IMR-90 (cell line): ENCODE results near the gene PEAK3. TPM values are rescaled to one million over a fixed set of nuclear protein-coding genes. Genes with fewer than 3 reads are reported as not detected.

ENCODE experiments used
- ATAC-seq: fragments of 200-7000 bp; cut with Tn5 transposase; 2 replicates; pipeline ENCODE4 v1.9.1; 2020; ENCODE audit warnings: low read depth, mild to moderate bottlenecking, moderate library complexity
- BruUV-seq: library from RNA; stranded (reverse); fragments of 400-500 nt; replicated peaks from 2 replicates; lab custom pipeline; 2021; lab: Mats Ljungman, UMichigan
- CTCF ChIA-PET: fragments of 300-600 bp; formaldehyde crosslinking; extraction: SDS; loops from one replicate; lab custom pipeline; 2021; ENCODE audit warnings: antibody characterized with exemption; lab: Yijun Ruan, JAX
- POLR2A ChIA-PET: fragments of 300-600 bp; sonication (Branson Sonifier 250); formaldehyde crosslinking; loops from one replicate; lab custom pipeline; 2022; ENCODE audit warnings: antibody characterized with exemption; ENCODE audit not compliant: unreplicated experiment; lab: Charles Lee
- DNase-seq: peaks from one replicate; pipeline ENCODE4 v3.0.0; 2013
- H2AFZ ChIP-seq: replicated peaks from 2 replicates; pipeline ENCODE3; 2013; ENCODE audit warnings: low read length, mild to moderate bottlenecking; ENCODE audit not compliant: poor library complexity
- H2AK5ac ChIP-seq: 2 replicates; pipeline ENCODE4 v1.6.1; 2013; ENCODE audit warnings: low read depth, low read length, inconsistent platforms
- H2AK9ac ChIP-seq: replicated peaks from 2 replicates; pipeline ENCODE3; 2013; ENCODE audit warnings: mild to moderate bottlenecking, low read depth, low read length, moderate library complexity; ENCODE audit not compliant: poor library complexity
- H2BK120ac ChIP-seq: 2 replicates; pipeline ENCODE4 v1.6.1; 2013; ENCODE audit warnings: low read depth, low read length, inconsistent platforms
- H2BK15ac ChIP-seq: 3 replicates; pipeline ENCODE4 v1.6.1; 2013; ENCODE audit warnings: low read depth, low read length, inconsistent platforms
- H2BK20ac ChIP-seq: 2 replicates; pipeline ENCODE4 v1.6.1; 2013; ENCODE audit warnings: low read depth, mild to moderate bottlenecking, inconsistent platforms, low read length, moderate library complexity
- H2BK5ac ChIP-seq: 2 replicates; pipeline ENCODE4 v1.6.1; 2013; ENCODE audit warnings: mild to moderate bottlenecking, low read depth, low read length, inconsistent platforms; ENCODE audit not compliant: poor library complexity, severe bottlenecking
- H3K14ac ChIP-seq: replicated peaks from 2 replicates; pipeline ENCODE4 v1.6.1; 2013; ENCODE audit warnings: low read depth, low read length, inconsistent platforms
- H3K18ac ChIP-seq: 2 replicates; pipeline ENCODE4 v1.6.1; 2013; ENCODE audit warnings: low read depth, low read length, control low read depth
- H3K23ac ChIP-seq: 2 replicates; pipeline ENCODE4 v1.6.1; 2013; ENCODE audit warnings: low read depth, low read length, inconsistent platforms
- H3K27ac ChIP-seq: 2 replicates; pipeline ENCODE4 v1.5.1; 2013; ENCODE audit warnings: mild to moderate bottlenecking, control low read depth, low read length; ENCODE audit not compliant: insufficient read depth
- H3K27me3 ChIP-seq: 2 replicates; pipeline ENCODE4 v1.6.1; 2013; ENCODE audit warnings: low read length; ENCODE audit not compliant: control insufficient read depth, insufficient read depth
- H3K36me3 ChIP-seq: 2 replicates; pipeline ENCODE4 v1.6.1; 2013; ENCODE audit warnings: low read length, mixed read lengths; ENCODE audit not compliant: control insufficient read depth, insufficient read depth
- H3K4ac ChIP-seq: 2 replicates; pipeline ENCODE4 v1.6.1; 2013; ENCODE audit warnings: low read depth, low read length, inconsistent platforms
- H3K4me1 ChIP-seq: 2 replicates; pipeline ENCODE4 v1.6.1; 2013; ENCODE audit warnings: low read length, mixed read lengths; ENCODE audit not compliant: control insufficient read depth, insufficient read depth
- H3K4me2 ChIP-seq: 2 replicates; pipeline ENCODE4 v1.6.1; 2013; ENCODE audit warnings: low read depth, mild to moderate bottlenecking, control low read depth, low read length, moderate library complexity
- H3K4me3 ChIP-seq: 2 replicates; pipeline ENCODE4 v1.5.1; 2013; ENCODE audit warnings: low read depth, mild to moderate bottlenecking, control low read depth, low read length, moderate library complexity; ENCODE audit not compliant: insufficient read depth
- H3K56ac ChIP-seq: 2 replicates; pipeline ENCODE4 v1.6.1; 2013; ENCODE audit warnings: low read length, inconsistent platforms; ENCODE audit not compliant: insufficient read depth; ENCODE audit errors: extremely low read depth
- H3K79me1 ChIP-seq, 2 experiments: 2 replicates each; pipeline ENCODE4 v1.6.1; 2013; ENCODE audit warnings: low read length in 2 of 2, inconsistent platforms in 1 of 2, low read depth in 1 of 2
- H3K9ac ChIP-seq: 2 replicates; pipeline ENCODE4 v1.6.1; 2013; ENCODE audit warnings: low read depth, low read length, control low read depth
- H3K9me1 ChIP-seq: 2 replicates; pipeline ENCODE4 v1.6.1; 2013; ENCODE audit warnings: low read length, inconsistent platforms; ENCODE audit not compliant: insufficient read depth
- H3K9me3 ChIP-seq: 2 replicates; pipeline ENCODE4 v1.6.1; 2013; ENCODE audit warnings: low read length; ENCODE audit not compliant: control insufficient read depth, insufficient read depth
- H4K20me1 ChIP-seq: 2 replicates; pipeline ENCODE4 v1.6.1; 2013; ENCODE audit warnings: low read length, inconsistent platforms; ENCODE audit not compliant: insufficient read depth
- H4K5ac ChIP-seq: 2 replicates; pipeline ENCODE4 v1.6.1; 2013; ENCODE audit warnings: mild to moderate bottlenecking, low read depth, low read length, control low read depth
- H4K8ac ChIP-seq, 2 experiments: 2 replicates each; pipeline ENCODE4 v1.6.1; 2013; ENCODE audit warnings: low read depth in 2 of 2, low read length in 2 of 2, control low read depth in 1 of 2, inconsistent platforms in 1 of 2
- H4K91ac ChIP-seq: 2 replicates; pipeline ENCODE4 v1.6.1; 2013; ENCODE audit warnings: low read depth, low read length, inconsistent platforms; ENCODE audit not compliant: insufficient read depth
- CEBPB ChIP-seq: IDR thresholded peaks from 2 replicates; pipeline ENCODE4 v1.6.1; 2012; ENCODE audit warnings: low read depth, low read length, improper control_type of control experiment
- MAFK ChIP-seq: IDR thresholded peaks from 2 replicates; pipeline ENCODE4 v1.6.1; 2012; ENCODE audit warnings: low read depth, low read length, improper control_type of control experiment
- SMC3 ChIP-seq: fragments of 150-350 bp; IDR thresholded peaks from 2 replicates; pipeline ENCODE4 v1.6.1; 2016; ENCODE audit warnings: low read depth, mild to moderate bottlenecking, antibody characterized with exemption, low read length, moderate library complexity
- WGBS, 2 experiments: methylation state at CpG; one replicate each; pipeline versions ENCODE4 v1.1.5 to v1.1.7; 2013; ENCODE audit warnings: missing lambda C conversion rate in 2 of 2; ENCODE audit not compliant: insufficient read length in 1 of 2; ENCODE audit errors: extremely low coverage in 2 of 2; 5-methylcytosine and 5-hydroxymethylcytosine counted together
- dilution Hi-C: fragments of 300-500 bp; cut with HindIII; formaldehyde crosslinking; loops from one replicate; pipeline ENCODE4 v1.14.3; 2018; ENCODE audit warnings: low sequenced_read_pairs; ENCODE audit not compliant: unreplicated experiment
- in situ Hi-C: fragments of 300-500 bp; cut with MboI; formaldehyde crosslinking; loops from 3 replicates; pipeline ENCODE4 v1.14.3; 2019; ENCODE audit warnings: low sequenced_read_pairs, inconsistent platforms, mixed read lengths
- intact Hi-C: fragments of 100-400 bp; cut with micrococcal nuclease; formaldehyde crosslinking; loops from 2 replicates; pipeline ENCODE4 v1.10.0; 2022
- polyA plus RNA-seq, 3 experiments: library from polyadenylated mRNA; depleted of rRNA; stranded (reverse); fragments of >200 nt; gene quantifications; 2 replicates each; pipeline ENCODE4 v1.2.3, GENCODE V29; 2012; ENCODE audit warnings: low replicate concordance in 1 of 3
- total RNA-seq: library from RNA; depleted of rRNA; stranded (reverse); fragments of >200 nt; gene quantifications from 2 replicates; pipeline ENCODE4 v1.2.3, GENCODE V29; 2012
- TF ChIP-seq, protein P1 (sequence below): fragments of 150-350 bp; IDR thresholded peaks from 2 replicates; pipeline ENCODE4 v1.6.1; 2017; ENCODE audit warnings: mild to moderate bottlenecking, antibody characterized with exemption, low read length, low read depth

The PEAK3 gene
- total and polyA plus RNA-seq, 2 of the 4 experiments (the other 2 are of a cell fraction) = under 0.01 to 0.09 TPM

DNA sequence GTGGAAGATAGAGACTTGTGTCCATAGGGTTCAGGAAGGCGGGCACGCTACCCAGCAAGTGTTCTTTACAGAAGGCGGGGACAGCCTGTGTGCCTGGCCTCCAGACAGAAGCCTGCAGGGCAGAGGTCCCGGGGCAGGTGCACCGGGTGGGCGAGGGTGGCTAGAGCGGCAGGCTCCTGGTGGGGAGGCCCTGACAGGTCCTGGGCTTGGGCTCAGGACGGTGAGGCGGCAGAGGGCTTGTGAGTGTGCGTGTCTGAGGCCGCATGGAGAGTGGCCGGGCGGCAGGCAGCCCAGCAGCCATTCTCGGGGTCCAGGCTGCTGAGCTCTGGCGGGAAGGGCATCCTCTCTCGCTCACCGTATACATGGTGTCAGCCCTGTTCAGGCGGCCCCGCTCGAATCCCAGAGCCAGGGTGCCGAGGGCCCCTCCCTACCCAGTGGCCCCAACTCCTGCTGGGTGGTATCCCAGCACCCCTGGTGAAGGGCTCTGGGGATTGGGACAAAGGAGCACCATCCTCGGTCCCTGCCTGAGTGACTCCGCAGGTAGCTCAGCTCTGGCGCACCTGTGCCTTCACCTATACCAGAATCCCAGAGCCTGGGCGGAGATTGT, 35.9 kb downstream of the PEAK3 start:
- ChIA-PET POLR2A (no interaction called here), CTCF (no interaction called here)
- Histone ChIP-seq H2BK20ac (no peak overlapping the region), H3K4me2 (no peak overlapping the region), H2BK15ac (no peak overlapping the region), H4K5ac (no peak overlapping the region), H3K23ac (no peak overlapping the region), H2BK120ac (no peak overlapping the region), H3K27ac (no peak overlapping the region), H3K14ac (no peak overlapping the region), H4K20me1 (peaks cover 78% of the 10 kb centered on the region), H2BK5ac (no peak overlapping the region), H3K36me3 (peaks cover 57% of the 10 kb centered on the region), H3K9me1 (no peaks in the 10 kb centered on the region), H2AFZ (no peak overlapping the region), H2AK5ac (no peak overlapping the region), H3K4me1 (peaks cover under 1% of the 10 kb centered on the region; the same call in 1 of the 2 replicates), H3K4ac (no peak overlapping the region), H4K8ac (no peak overlapping the region), H3K56ac (no peak overlapping the region), H3K27me3 (peaks cover 6% of the 10 kb centered on the region; the same call in 1 of the 2 replicates), H3K4me3 (no peak overlapping the region), H3K9ac (no peak overlapping the region), H4K91ac (no peak overlapping the region), H3K79me1 (peaks cover 4 to 37% of the 10 kb centered on the region in 2 experiments; a peak in 2 of 4 replicates), H3K9me3 (no peaks in the 10 kb centered on the region), H3K18ac (no peak overlapping the region), H2AK9ac (no peak overlapping the region)
- DNase-seq (no peak), ATAC-seq (no peak)
- BruUV-seq = no TSS peak
- TF ChIP-seq SMC3 (no peak), MAFK (no peak), CEBPB (no peak)
- TF ChIP-seq, protein P1, sequence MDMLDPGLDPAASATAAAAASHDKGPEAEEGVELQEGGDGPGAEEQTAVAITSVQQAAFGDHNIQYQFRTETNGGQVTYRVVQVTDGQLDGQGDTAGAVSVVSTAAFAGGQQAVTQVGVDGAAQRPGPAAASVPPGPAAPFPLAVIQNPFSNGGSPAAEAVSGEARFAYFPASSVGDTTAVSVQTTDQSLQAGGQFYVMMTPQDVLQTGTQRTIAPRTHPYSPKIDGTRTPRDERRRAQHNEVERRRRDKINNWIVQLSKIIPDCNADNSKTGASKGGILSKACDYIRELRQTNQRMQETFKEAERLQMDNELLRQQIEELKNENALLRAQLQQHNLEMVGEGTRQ = no peak
- intact Hi-C loops = no loop called here
- 87% methylated on average over 19 of the region's 25 CpGs; no CpG with 5 or more reads in 1 of the 2 experiments for WGBS, 2 experiments
- in situ Hi-C loops = no loop called here
- dilution Hi-C loops = no loop called here
